Measurements from ENCODE around the gene NRG3.

Gene NRG3

GRCh38 chr10:82391971-82392370 lies 517.0 kb downstream of the NRG3 start:
- no peak for DNase-seq (ENCODE audit: low read depth in 3 of 3)

- DNase-seq (ENCODE audit: low read depth in 3 of 3) = no peak
These were observed 517.5 kb downstream of the NRG3 start for GRCh38 chr10:82392533-82392932.

GRCh38 chr10:82394122-82394521 lies 519.1 kb downstream of the NRG3 start:
- no peak for DNase-seq (ENCODE audit: low read depth in 3 of 3)

- no peak for DNase-seq (ENCODE audit: low read depth in 3 of 3)
These were observed 520.0 kb downstream of the NRG3 start for GRCh38 chr10:82394987-82395386.

GRCh38 chr10:82396886-82397285 lies 521.9 kb downstream of the NRG3 start:
- no peak for DNase-seq (ENCODE audit: low read depth in 3 of 3)

- DNase-seq (ENCODE audit: low read depth in 3 of 3) = no peak
These were observed 522.9 kb downstream of the NRG3 start for GRCh38 chr10:82397854-82398253.

- no peak for DNase-seq (ENCODE audit: low read depth in 3 of 3)
These were observed 524.9 kb downstream of the NRG3 start for GRCh38 chr10:82399850-82400249.

- DNase-seq (ENCODE audit: low read depth in 3 of 3) = no peak
These were observed 525.8 kb downstream of the NRG3 start for GRCh38 chr10:82400841-82401240.

- DNase-seq (ENCODE audit: low read depth in 3 of 3) = no peak
These were observed 528.0 kb downstream of the NRG3 start for GRCh38 chr10:82402906-82403401.

GRCh38 chr10:82409671-82410070 lies 534.7 kb downstream of the NRG3 start:
- no peak for DNase-seq (ENCODE audit: low read depth in 3 of 3)

GRCh38 chr10:82411416-82411815 lies 536.4 kb downstream of the NRG3 start:
- no peak for DNase-seq (ENCODE audit: low read depth in 3 of 3)

- DNase-seq (ENCODE audit: low read depth in 3 of 3) = no peak
These were observed 545.0 kb downstream of the NRG3 start for GRCh38 chr10:82420001-82420400.

- DNase-seq (ENCODE audit: low read depth in 3 of 3) = no peak
These were observed 554.3 kb downstream of the NRG3 start for GRCh38 chr10:82429302-82429701.

GRCh38 chr10:82438277-82438676 lies 563.3 kb downstream of the NRG3 start:
- no peak for DNase-seq (ENCODE audit: low read depth in 3 of 3)

- no peak for DNase-seq (ENCODE audit: low read depth in 3 of 3)
These were observed 565.8 kb downstream of the NRG3 start for GRCh38 chr10:82440775-82441174.

GRCh38 chr10:82452046-82452445 lies 577.1 kb downstream of the NRG3 start:
- no peak for DNase-seq (ENCODE audit: low read depth in 3 of 3)

GRCh38 chr10:82452676-82453075 lies 577.7 kb downstream of the NRG3 start:
- DNase-seq (ENCODE audit: low read depth in 3 of 3) = no peak

- DNase-seq (ENCODE audit: low read depth in 3 of 3) = no peak
These were observed 578.8 kb downstream of the NRG3 start for GRCh38 chr10:82453678-82454293.

GRCh38 chr10:82462910-82463551 lies 588.0 kb downstream of the NRG3 start:
- DNase-seq (ENCODE audit: low read depth in 3 of 3) = no peak

- no peak for DNase-seq (ENCODE audit: low read depth in 3 of 3)
These were observed 588.6 kb downstream of the NRG3 start for GRCh38 chr10:82463614-82464013.

- DNase-seq (ENCODE audit: low read depth in 3 of 3) = no peak
These were observed 589.3 kb downstream of the NRG3 start for GRCh38 chr10:82464191-82464818.

- DNase-seq (ENCODE audit: low read depth in 3 of 3) = no peak
These were observed 590.0 kb downstream of the NRG3 start for GRCh38 chr10:82464966-82465365.

- no peak for DNase-seq (ENCODE audit: low read depth in 3 of 3)
These were observed 593.5 kb downstream of the NRG3 start for GRCh38 chr10:82468453-82468852.
